ENCODE measurements around the gene PTGFR. TPM values are rescaled to one million over a fixed set of nuclear protein-coding genes. Genes with fewer than 3 reads are reported as not detected.

Gene PTGFR
- total RNA-seq, 1 experiment from 2014 or later: 0.35 TPM

GRCh38 chr1:78520216-78520615 lies 29.4 kb downstream of the PTGFR start:
- intact Hi-C loops (cut with micrococcal nuclease; ENCODE audit: unreplicated experiment): no loop called here
- Mint-ChIP-seq H3K36me3 (ENCODE audit: insufficient read depth, unreplicated experiment) (no peaks in the 10 kb centered on the region), H3K9me3 (ENCODE audit: low read depth, unreplicated experiment) (no peaks in the 10 kb centered on the region), H3K27me3 (ENCODE audit: unreplicated experiment) (no peaks in the 10 kb centered on the region), H3K4me1 (ENCODE audit: low read depth, unreplicated experiment) (no peaks in the 10 kb centered on the region), H3K4me3 (ENCODE audit: low read depth, unreplicated experiment) (no peak overlapping the region), H3K27ac (ENCODE audit: unreplicated experiment) (no peak overlapping the region)
- TF ChIP-seq CTCF (IDR thresholded peaks at IDR 0.05; ENCODE audit: unreplicated experiment): no peak
- no peak for DNase-seq
- no TSS peak for BruUV-seq (replicated peaks)
- CTCF ChIA-PET: no interaction called here

GRCh38 chr1:78520843-78521242 lies 30.1 kb downstream of the PTGFR start:
- no TSS peak for BruUV-seq (replicated peaks)
- H3K4me1 Mint-ChIP-seq (ENCODE audit: low read depth, unreplicated experiment): no peaks in the 10 kb centered on the region
- no peaks in the 10 kb centered on the region for H3K27me3 Mint-ChIP-seq (ENCODE audit: unreplicated experiment)
- no peak overlapping the region for H3K27ac Mint-ChIP-seq (ENCODE audit: unreplicated experiment)
- H3K9me3 Mint-ChIP-seq (ENCODE audit: low read depth, unreplicated experiment): no peaks in the 10 kb centered on the region
- no peak for TF ChIP-seq CTCF (IDR thresholded peaks at IDR 0.05; ENCODE audit: unreplicated experiment)
- intact Hi-C loops (cut with micrococcal nuclease; ENCODE audit: unreplicated experiment): no loop called here
- CTCF ChIA-PET: no interaction called here
- H3K36me3 Mint-ChIP-seq (ENCODE audit: insufficient read depth, unreplicated experiment): no peaks in the 10 kb centered on the region
- no peak overlapping the region for H3K4me3 Mint-ChIP-seq (ENCODE audit: low read depth, unreplicated experiment)
- DNase-seq: no peak

- intact Hi-C loops (cut with micrococcal nuclease; ENCODE audit: unreplicated experiment): no loop called here
- Mint-ChIP-seq H3K9me3 (ENCODE audit: low read depth, unreplicated experiment) (no peaks in the 10 kb centered on the region), H3K27me3 (ENCODE audit: unreplicated experiment) (no peaks in the 10 kb centered on the region), H3K36me3 (ENCODE audit: insufficient read depth, unreplicated experiment) (no peaks in the 10 kb centered on the region), H3K4me3 (ENCODE audit: low read depth, unreplicated experiment) (no peak overlapping the region), H3K27ac (ENCODE audit: unreplicated experiment) (no peak overlapping the region), H3K4me1 (ENCODE audit: low read depth, unreplicated experiment) (peaks cover 8% of the 10 kb centered on the region)
- TF ChIP-seq CTCF (IDR thresholded peaks at IDR 0.05; ENCODE audit: unreplicated experiment): no peak
- no peak for DNase-seq
- CTCF ChIA-PET: no interaction called here
- BruUV-seq (replicated peaks): no TSS peak
Observed at GRCh38 chr1:78522136-78522535, 31.4 kb downstream of the PTGFR start.

GRCh38 chr1:78526496-78526895 lies 35.7 kb downstream of the PTGFR start:
- Mint-ChIP-seq H3K4me3 (ENCODE audit: low read depth, unreplicated experiment) (no peak overlapping the region), H3K4me1 (ENCODE audit: low read depth, unreplicated experiment) (peaks cover 8% of the 10 kb centered on the region), H3K9me3 (ENCODE audit: low read depth, unreplicated experiment) (no peaks in the 10 kb centered on the region), H3K36me3 (ENCODE audit: insufficient read depth, unreplicated experiment) (no peaks in the 10 kb centered on the region), H3K27ac (ENCODE audit: unreplicated experiment) (no peak overlapping the region), H3K27me3 (ENCODE audit: unreplicated experiment) (no peaks in the 10 kb centered on the region)
- CTCF ChIA-PET: no interaction called here
- DNase-seq: no peak
- no TSS peak for BruUV-seq (replicated peaks)
- TF ChIP-seq CTCF (IDR thresholded peaks at IDR 0.05; ENCODE audit: unreplicated experiment): no peak
- intact Hi-C loops (cut with micrococcal nuclease; ENCODE audit: unreplicated experiment): no loop called here

GRCh38 chr1:78527706-78528105 lies 36.9 kb downstream of the PTGFR start:
- peaks cover 8% of the 10 kb centered on the region for H3K4me1 Mint-ChIP-seq (ENCODE audit: low read depth, unreplicated experiment)
- no peaks in the 10 kb centered on the region for H3K36me3 Mint-ChIP-seq (ENCODE audit: insufficient read depth, unreplicated experiment)
- CTCF ChIA-PET: no interaction called here
- H3K4me3 Mint-ChIP-seq (ENCODE audit: low read depth, unreplicated experiment): no peak overlapping the region
- intact Hi-C loops (cut with micrococcal nuclease; ENCODE audit: unreplicated experiment): no loop called here
- H3K27ac Mint-ChIP-seq (ENCODE audit: unreplicated experiment): no peak overlapping the region
- no peaks in the 10 kb centered on the region for H3K9me3 Mint-ChIP-seq (ENCODE audit: low read depth, unreplicated experiment)
- no TSS peak for BruUV-seq (replicated peaks)
- no peak for TF ChIP-seq CTCF (IDR thresholded peaks at IDR 0.05; ENCODE audit: unreplicated experiment)
- no peak for DNase-seq
- H3K27me3 Mint-ChIP-seq (ENCODE audit: unreplicated experiment): no peaks in the 10 kb centered on the region
